LNCAP (cell line): ENCODE data around the gene ATP2B2.

Experiments
- CTCF ChIP-seq: fragments of 450-650 bp; IDR thresholded peaks from 2 replicates; pipeline ENCODE4 v1.5.1; 2017; ENCODE audit warnings: mild to moderate bottlenecking

ATP2B2 gene

GRCh38 chr3:10475983-10476382 lies 29.4 kb downstream of the ATP2B2 start:
- TF ChIP-seq CTCF, result no peak

- TF ChIP-seq CTCF, result no peak
These were observed 30.5 kb downstream of the ATP2B2 start for GRCh38 chr3:10474847-10475246.

- TF ChIP-seq CTCF, result no peak
These were observed 31.1 kb downstream of the ATP2B2 start for GRCh38 chr3:10474275-10474646.

- TF ChIP-seq CTCF, result no peak
These were observed 31.7 kb downstream of the ATP2B2 start for GRCh38 chr3:10473581-10474274.

- no peak for TF ChIP-seq CTCF
These were observed 32.4 kb downstream of the ATP2B2 start for GRCh38 chr3:10472877-10473440.

GRCh38 chr3:10471054-10471688 lies 34.2 kb downstream of the ATP2B2 start:
- TF ChIP-seq CTCF, result no peak

- no peak for TF ChIP-seq CTCF
These were observed 35.0 kb downstream of the ATP2B2 start for GRCh38 chr3:10470120-10471053.
